CD14-positive monocyte (primary cell): ENCODE results near the gene PAFAH2. TPM values are rescaled to one million over a fixed set of nuclear protein-coding genes. Genes with fewer than 3 reads are reported as not detected.

Experiments used
- DNase-seq, 3 donors: peaks; one replicate each; pipeline ENCODE4 v3.0.0-alpha.2; 2011 to 2022
- H2AFZ ChIP-seq: 2 replicates; pipeline ENCODE4 v1.6.0; 2012; ENCODE audit warnings: mild to moderate bottlenecking, low read depth, low read length, inconsistent platforms; ENCODE audit not compliant: insufficient read depth, poor library complexity, severe bottlenecking
- H3K27ac ChIP-seq, 2 donors: 1 replicate in 1 of 2; 2 replicates in 1 of 2; pipeline ENCODE4 v1.5.1; 2012 to 2013; ENCODE audit warnings: low read length in 2 of 2, control low read depth in 1 of 2, inconsistent platforms in 1 of 2, low read depth in 1 of 2, mild to moderate bottlenecking in 1 of 2
- H3K27me3 ChIP-seq, 2 donors: one replicate each; pipeline versions ENCODE4 v1.6.0 to v1.6.1; 2011 to 2013; ENCODE audit warnings: low read length in 2 of 2; ENCODE audit not compliant: control insufficient read depth in 2 of 2, insufficient read depth in 2 of 2
- H3K36me3 ChIP-seq, 2 donors: replicated peaks in 1 of 2; 1 replicate in 1 of 2; 2 replicates in 1 of 2; pipeline versions ENCODE4 v1.5.1 to v1.6.1; 2012 to 2013; ENCODE audit warnings: low read length in 2 of 2, control low read depth in 1 of 2, inconsistent platforms in 1 of 2, mild to moderate bottlenecking in 1 of 2; ENCODE audit not compliant: insufficient read depth in 2 of 2, control insufficient read depth in 1 of 2
- H3K4me1 ChIP-seq, 2 donors: 1 replicate in 1 of 2; 2 replicates in 1 of 2; pipeline versions ENCODE4 v1.5.1 to v1.6.1; 2012 to 2013; ENCODE audit warnings: low read length in 2 of 2, control low read depth in 1 of 2, inconsistent platforms in 1 of 2, mild to moderate bottlenecking in 1 of 2, moderate library complexity in 1 of 2; ENCODE audit not compliant: insufficient read depth in 2 of 2, control insufficient read depth in 1 of 2
- H3K4me2 ChIP-seq: replicated peaks from 2 replicates; pipeline ENCODE3; 2012; ENCODE audit warnings: low read length, moderate library complexity, mild to moderate bottlenecking; ENCODE audit not compliant: poor library complexity, severe bottlenecking; ENCODE audit errors: extremely low read depth
- H3K4me3 ChIP-seq, 3 experiments: fragments of 200-600 bp in 1 of 3; sonication (generic) in 1 of 3; replicated peaks in 1 of 3; 1 replicate in 2 of 3; 2 replicates in 1 of 3; pipeline ENCODE4 v1.5.1; 2011 to 2013; ENCODE audit warnings: low read length in 3 of 3, mild to moderate bottlenecking in 3 of 3, control low read depth in 2 of 3, low read depth in 2 of 3, inconsistent platforms in 1 of 3, moderate library complexity in 1 of 3
- H3K79me2 ChIP-seq: 2 replicates; pipeline ENCODE4 v1.6.0; 2012; ENCODE audit warnings: mild to moderate bottlenecking, control low read depth, inconsistent platforms, low read length, moderate library complexity; ENCODE audit not compliant: insufficient read depth
- H3K9ac ChIP-seq: 2 replicates; pipeline ENCODE4 v1.6.0; 2017; ENCODE audit warnings: low read length, mild to moderate bottlenecking; ENCODE audit not compliant: insufficient read depth, poor library complexity, severe bottlenecking
- H3K9me3 ChIP-seq, 2 donors: replicated peaks in 1 of 2; 1 replicate in 1 of 2; 2 replicates in 1 of 2; pipeline versions ENCODE4 v1.5.1 to v1.6.1; 2012 to 2013; ENCODE audit warnings: low read length in 2 of 2, control low read depth in 1 of 2; ENCODE audit not compliant: control insufficient read depth in 1 of 2, insufficient read depth in 1 of 2
- H4K20me1 ChIP-seq: 2 replicates; pipeline ENCODE4 v1.6.0; 2012; ENCODE audit warnings: mild to moderate bottlenecking, low read length, control low read depth, moderate library complexity; ENCODE audit not compliant: insufficient read depth
- H3K27ac Mint-ChIP-seq, 7 donors: one replicate each; pipeline ENCODE4 v1.8.0; 2020; ENCODE audit warnings: mild to moderate bottlenecking in 7 of 7, mixed read lengths in 7 of 7, moderate library complexity in 6 of 7, inconsistent platforms in 2 of 7
- H3K27me3 Mint-ChIP-seq, 3 donors: one replicate each; pipeline ENCODE4 v1.8.0; 2021 to 2022; ENCODE audit warnings: low read depth in 3 of 3, mild to moderate bottlenecking in 3 of 3, mixed read lengths in 3 of 3, moderate library complexity in 3 of 3, inconsistent platforms in 1 of 3
- H3K36me3 Mint-ChIP-seq, 2 donors: one replicate each; pipeline ENCODE4 v1.8.0; 2020; ENCODE audit warnings: mixed read lengths in 2 of 2, inconsistent platforms in 1 of 2, mild to moderate bottlenecking in 1 of 2
- H3K4me1 Mint-ChIP-seq: one replicate; pipeline ENCODE4 v1.8.0; 2020; ENCODE audit warnings: mild to moderate bottlenecking, mixed read lengths
- H3K4me3 Mint-ChIP-seq, 2 donors: one replicate each; pipeline ENCODE4 v1.8.0; 2020; ENCODE audit warnings: mild to moderate bottlenecking in 2 of 2, mixed read lengths in 2 of 2, moderate library complexity in 1 of 2
- H3K9me3 Mint-ChIP-seq, 7 donors: one replicate each; pipeline ENCODE4 v1.8.0; 2020 to 2022; ENCODE audit warnings: mixed read lengths in 7 of 7, mild to moderate bottlenecking in 6 of 7, moderate library complexity in 6 of 7, inconsistent platforms in 2 of 7
- WGBS: methylation state at CpG from one replicate; pipeline ENCODE4 v1.1.5; 2013; ENCODE audit warnings: missing lambda C conversion rate; ENCODE audit not compliant: insufficient coverage; 5-methylcytosine and 5-hydroxymethylcytosine counted together
- intact Hi-C, 2 donors: fragments of 100-400 bp; cut with micrococcal nuclease; formaldehyde crosslinking; loops; one replicate each; pipeline versions ENCODE4 v1.15.0 to v1.15.1; 2023
- polyA plus RNA-seq, 3 donors: library from polyadenylated mRNA; depleted of rRNA in 1 of 3; unstranded in 2 of 3; stranded (reverse) in 1 of 3; fragments of 300-500 nt in 2 of 3; fragments of >200 nt in 1 of 3; fragmentation: Illumina TruSeq in 2 of 3; gene quantifications; 1 replicate in 2 of 3; 2 replicates in 1 of 3; pipeline ENCODE4 v1.2.3, GENCODE V29; 2012 to 2021
- TF ChIP-seq, protein P1 (sequence below): fragments of 200-600 bp; IDR thresholded peaks from one replicate; pipeline ENCODE4 v1.8.0; 2022; ENCODE audit warnings: antibody characterized with exemption, mild to moderate bottlenecking

Gene PAFAH2
- polyA plus RNA-seq, 3 donors, result 6.4 to 9.2 (median 6.8) TPM

DNA sequence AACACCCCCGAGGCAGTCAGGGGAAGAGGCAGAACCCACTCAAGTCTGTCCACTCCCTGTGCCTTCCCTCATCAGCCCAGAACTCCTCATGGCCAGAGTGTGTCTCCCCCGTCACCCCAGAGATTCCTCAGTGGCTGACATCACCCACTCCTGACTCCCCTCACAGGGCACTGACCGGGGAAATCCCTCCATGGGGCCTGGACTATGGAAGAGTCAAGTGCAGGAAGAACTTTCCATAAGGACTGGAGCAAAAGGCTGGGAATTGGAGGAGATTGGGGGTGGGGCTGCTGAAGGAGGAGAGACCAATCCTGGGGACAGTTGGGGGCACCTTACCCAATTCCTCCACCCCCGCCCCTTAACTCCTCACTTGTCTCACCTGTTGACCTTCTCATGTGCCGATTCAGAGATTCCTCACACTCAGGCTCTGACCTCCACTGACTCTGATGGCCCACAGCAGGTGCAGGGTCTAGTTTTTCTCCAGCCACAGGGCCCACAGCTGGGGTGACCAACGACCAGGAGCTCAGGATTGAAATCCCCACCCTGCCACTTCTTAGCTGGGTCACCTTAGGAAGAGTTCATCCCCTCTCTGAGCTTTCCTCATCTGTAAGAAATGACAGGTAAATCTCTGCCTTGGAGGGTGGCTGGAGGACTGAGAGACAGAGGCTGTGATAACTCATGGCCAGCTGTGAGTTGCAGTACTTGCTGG lies 23.2 kb upstream of the PAFAH2 start:
- no peaks in the 10 kb centered on the region for H3K9me3 ChIP-seq
- Mint-ChIP-seq H3K27ac (no peak overlapping the region), H3K4me1 (peaks cover 26% of the 10 kb centered on the region), H3K4me3 (no peak overlapping the region), H3K27me3 (peaks cover 11 to 32% (median 13%) of the 10 kb centered on the region in 3 donors), H3K36me3 (peaks cover 0 to 5% of the 10 kb centered on the region in 2 donors), H3K9me3 (peaks cover 0 to 4% (median 0%) of the 10 kb centered on the region in 7 donors)
- peaks cover 17 to 22% of the 10 kb centered on the region in 2 donors for H3K4me1 ChIP-seq
- H2AFZ ChIP-seq, result no peak overlapping the region
- no peaks in the 10 kb centered on the region for H4K20me1 ChIP-seq
- DNase-seq, result no peak
- H3K4me3 ChIP-seq, result no peak overlapping the region
- H3K27ac ChIP-seq, result no peak overlapping the region
- TF ChIP-seq, protein P1, sequence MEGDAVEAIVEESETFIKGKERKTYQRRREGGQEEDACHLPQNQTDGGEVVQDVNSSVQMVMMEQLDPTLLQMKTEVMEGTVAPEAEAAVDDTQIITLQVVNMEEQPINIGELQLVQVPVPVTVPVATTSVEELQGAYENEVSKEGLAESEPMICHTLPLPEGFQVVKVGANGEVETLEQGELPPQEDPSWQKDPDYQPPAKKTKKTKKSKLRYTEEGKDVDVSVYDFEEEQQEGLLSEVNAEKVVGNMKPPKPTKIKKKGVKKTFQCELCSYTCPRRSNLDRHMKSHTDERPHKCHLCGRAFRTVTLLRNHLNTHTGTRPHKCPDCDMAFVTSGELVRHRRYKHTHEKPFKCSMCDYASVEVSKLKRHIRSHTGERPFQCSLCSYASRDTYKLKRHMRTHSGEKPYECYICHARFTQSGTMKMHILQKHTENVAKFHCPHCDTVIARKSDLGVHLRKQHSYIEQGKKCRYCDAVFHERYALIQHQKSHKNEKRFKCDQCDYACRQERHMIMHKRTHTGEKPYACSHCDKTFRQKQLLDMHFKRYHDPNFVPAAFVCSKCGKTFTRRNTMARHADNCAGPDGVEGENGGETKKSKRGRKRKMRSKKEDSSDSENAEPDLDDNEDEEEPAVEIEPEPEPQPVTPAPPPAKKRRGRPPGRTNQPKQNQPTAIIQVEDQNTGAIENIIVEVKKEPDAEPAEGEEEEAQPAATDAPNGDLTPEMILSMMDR, result no peak
- H3K79me2 ChIP-seq, result no peaks in the 10 kb centered on the region
- H3K9ac ChIP-seq, result no peak overlapping the region
- no peaks in the 10 kb centered on the region for H3K36me3 ChIP-seq
- H3K27me3 ChIP-seq, result peaks cover 0 to 2% of the 10 kb centered on the region in 2 donors
- WGBS, result 74% methylated on average over 4 of the region's 6 CpGs
- H3K4me2 ChIP-seq, result no peak overlapping the region
- intact Hi-C loops, result no loop called here

DNA sequence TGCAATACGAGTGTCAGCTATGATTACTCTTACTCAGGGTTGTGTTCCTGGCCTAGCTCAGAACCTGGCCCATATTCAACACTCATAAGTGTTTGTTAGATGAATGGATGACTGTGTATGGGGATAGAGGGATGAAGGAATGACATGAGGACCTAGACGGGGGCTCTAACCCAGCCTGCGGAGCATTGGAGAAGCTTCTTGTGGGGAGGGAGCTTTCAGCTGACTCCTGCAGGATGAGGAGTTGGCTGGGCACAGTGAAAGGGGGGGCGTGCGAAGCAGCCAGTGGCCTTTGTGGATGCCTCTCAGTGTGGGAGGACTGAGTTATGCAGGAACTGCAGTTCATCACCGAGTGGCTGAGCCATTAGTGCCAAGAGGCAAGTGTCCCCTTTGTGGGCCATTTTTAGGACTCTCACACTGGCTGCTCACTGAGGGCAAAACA lies 22.5 kb upstream of the PAFAH2 start:
- Mint-ChIP-seq H3K4me1 (peaks cover 33% of the 10 kb centered on the region), H3K4me3 (peak overlapping the region in 1 of 2 donors; percentile 26), H3K27ac (no peak overlapping the region), H3K36me3 (peaks cover 0 to 5% of the 10 kb centered on the region in 2 donors), H3K27me3 (peaks cover 11 to 30% (median 13%) of the 10 kb centered on the region in 3 donors), H3K9me3 (peaks cover 0 to 4% (median 0%) of the 10 kb centered on the region in 7 donors)
- no peak overlapping the region for H2AFZ ChIP-seq
- H4K20me1 ChIP-seq, result no peaks in the 10 kb centered on the region
- WGBS, result 93% methylated on average over 5 of the region's 6 CpGs
- peaks cover 0 to 2% of the 10 kb centered on the region in 2 donors for H3K27me3 ChIP-seq
- no peak overlapping the region for H3K27ac ChIP-seq
- peaks cover 25 to 29% of the 10 kb centered on the region in 2 donors for H3K4me1 ChIP-seq
- H3K4me3 ChIP-seq, result no peak overlapping the region
- no peaks in the 10 kb centered on the region for H3K9me3 ChIP-seq
- H3K36me3 ChIP-seq, result no peaks in the 10 kb centered on the region
- TF ChIP-seq, protein P1, result no peak
- no peak overlapping the region for H3K4me2 ChIP-seq
- DNase-seq, result no peak
- intact Hi-C loops, result no loop called here
- no peaks in the 10 kb centered on the region for H3K79me2 ChIP-seq
- no peak overlapping the region for H3K9ac ChIP-seq
